ENCODE results near the gene LRRC61.

The LRRC61 gene

DNA sequence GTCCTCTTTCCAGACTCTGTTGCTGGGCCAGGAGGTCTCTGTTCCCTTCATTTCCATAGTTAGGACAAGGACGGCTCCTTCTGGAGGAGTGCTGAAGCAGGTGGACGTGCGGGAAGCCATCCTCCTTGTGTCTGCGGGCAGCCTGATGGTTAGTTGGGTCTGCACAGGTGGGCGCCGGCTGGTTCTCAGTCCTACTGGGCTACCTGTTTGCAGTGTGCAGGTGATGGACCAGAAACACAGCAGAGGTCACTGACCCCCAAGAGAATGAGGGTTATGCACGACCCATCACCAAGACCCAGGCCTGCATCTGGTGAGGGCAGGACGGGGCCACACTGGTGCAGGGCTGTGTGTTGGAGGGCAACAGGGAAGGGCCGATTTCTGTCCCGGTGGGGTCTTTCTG is 10.5 kb downstream of the LRRC61 start:
- DNase-seq: no peak

DNA sequence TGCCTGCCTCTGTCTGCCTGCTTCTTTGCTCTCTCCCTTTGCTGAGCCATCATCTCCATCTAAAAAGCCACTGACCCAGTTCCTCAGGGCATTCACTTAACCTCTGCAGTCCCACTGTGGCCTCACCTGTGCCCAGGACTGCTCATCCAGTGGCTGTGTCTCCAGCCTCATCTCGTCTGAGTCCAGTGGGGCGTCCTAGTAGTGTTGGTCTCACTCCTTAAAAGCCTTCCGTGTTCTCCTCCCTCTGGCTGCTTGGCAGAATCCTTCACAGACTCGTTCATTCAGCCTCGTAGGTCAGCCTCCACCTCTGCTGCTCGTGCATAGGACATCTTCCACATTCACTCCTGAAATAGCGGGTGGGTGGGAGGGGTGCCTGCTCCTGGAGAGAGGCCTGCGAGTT is 11.0 kb downstream of the LRRC61 start:
- DNase-seq: no peak

DNA sequence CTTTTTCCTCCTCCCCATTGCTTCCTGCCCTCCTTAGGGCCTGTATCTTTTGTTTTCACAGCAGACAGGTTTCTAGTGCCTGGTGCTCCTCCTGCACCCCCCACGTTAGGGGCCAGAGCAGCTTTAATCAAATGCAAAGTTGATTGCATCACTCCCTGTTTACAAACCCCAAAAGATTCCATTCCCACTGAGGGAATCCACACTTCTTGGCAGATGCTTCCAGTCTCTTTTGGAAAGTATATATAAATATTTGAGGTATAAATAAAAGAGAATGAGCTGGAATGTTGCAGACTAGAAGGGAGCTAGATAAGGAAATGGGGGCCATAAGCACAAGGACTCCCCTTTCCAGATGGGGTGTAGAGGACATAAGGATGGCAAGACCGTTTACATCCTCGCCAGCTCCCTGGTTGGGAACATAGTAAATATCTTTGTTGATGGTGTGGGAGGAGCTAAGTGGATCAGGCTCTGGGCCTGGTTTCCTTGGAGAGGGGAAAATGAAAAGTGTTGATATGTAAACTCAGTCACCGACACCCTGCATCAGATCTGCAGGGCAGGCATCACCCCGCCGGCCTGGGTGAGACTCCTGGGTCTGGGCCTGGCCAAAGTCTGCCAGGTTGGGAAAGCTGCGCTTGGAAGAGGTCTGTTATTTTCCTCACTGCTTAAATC is 12.1 kb downstream of the LRRC61 start:
- no peak for DNase-seq

DNA sequence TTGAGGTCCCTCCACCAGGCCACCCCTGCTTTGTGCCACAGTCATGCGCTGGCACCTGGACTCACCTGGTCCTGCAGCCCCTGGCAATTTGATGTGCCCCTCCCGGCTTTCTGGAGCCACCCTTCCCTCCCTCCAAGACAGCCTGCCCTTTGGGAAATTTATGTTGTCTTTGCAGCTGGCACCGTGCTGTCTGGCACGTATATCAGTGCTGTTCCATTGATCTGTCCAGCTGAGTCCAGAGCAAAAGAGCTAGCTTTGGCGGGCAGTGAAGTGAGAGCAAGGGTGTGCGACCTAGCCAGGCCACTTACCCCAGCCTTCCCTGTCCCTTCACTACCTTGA is 12.6 kb downstream of the LRRC61 start:
- DNase-seq: no peak

DNA sequence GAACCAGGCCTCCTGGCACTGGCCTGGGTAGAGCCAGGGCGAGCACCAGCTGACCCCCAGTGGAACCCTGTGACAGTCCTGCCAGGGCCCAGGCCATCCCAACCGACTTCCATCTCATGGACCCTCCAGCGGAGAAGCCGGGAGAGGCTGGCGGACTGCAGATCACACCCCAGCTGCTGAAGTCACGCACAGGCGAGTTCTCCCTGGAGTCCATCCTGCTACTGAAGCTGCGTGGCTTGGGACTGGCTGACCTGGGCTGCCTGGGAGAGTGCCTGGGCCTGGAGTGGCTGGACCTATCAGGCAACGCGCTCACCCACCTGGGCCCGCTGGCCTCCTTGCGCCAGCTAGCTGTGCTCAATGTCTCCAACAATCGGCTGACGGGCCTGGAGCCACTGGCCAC is 13.6 kb downstream of the LRRC61 start:
- DNase-seq: no peak

DNA sequence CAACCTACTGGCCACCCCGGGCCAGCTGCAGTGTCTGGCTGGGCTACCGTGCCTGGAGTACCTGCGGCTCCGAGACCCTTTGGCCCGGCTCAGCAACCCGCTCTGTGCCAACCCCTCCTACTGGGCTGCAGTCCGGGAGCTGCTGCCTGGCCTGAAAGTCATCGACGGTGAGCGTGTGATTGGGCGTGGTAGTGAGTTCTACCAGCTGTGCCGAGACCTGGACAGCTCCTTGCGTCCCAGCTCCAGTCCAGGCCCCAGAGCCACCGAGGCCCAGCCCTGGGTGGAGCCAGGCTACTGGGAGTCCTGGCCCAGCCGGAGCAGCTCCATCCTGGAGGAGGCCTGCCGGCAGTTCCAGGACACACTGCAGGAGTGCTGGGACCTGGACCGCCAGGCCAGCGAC is 14.0 kb downstream of the LRRC61 start:
- DNase-seq: no peak

DNA sequence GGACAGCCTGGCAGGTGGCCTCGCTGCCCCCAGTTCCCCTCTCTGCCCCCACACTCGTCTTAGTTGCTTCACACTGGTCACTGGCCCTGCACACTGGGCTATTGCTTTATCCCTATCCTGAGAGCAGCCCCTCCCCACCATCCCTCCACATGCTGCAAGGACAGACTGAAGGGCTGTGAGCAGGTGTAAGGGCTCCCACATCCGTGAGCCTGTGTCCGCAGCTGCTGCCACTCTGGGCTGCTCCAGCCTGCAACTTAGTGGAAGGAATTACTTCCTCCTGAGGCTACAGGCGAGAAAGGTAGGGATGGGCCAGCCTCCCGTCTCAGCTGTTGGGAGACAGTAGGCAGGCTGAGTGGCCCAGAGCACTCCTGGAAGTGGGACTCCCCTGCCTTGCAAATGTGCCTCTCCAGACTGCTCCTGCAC is 14.5 kb downstream of the LRRC61 start:
- no peak for DNase-seq

DNA sequence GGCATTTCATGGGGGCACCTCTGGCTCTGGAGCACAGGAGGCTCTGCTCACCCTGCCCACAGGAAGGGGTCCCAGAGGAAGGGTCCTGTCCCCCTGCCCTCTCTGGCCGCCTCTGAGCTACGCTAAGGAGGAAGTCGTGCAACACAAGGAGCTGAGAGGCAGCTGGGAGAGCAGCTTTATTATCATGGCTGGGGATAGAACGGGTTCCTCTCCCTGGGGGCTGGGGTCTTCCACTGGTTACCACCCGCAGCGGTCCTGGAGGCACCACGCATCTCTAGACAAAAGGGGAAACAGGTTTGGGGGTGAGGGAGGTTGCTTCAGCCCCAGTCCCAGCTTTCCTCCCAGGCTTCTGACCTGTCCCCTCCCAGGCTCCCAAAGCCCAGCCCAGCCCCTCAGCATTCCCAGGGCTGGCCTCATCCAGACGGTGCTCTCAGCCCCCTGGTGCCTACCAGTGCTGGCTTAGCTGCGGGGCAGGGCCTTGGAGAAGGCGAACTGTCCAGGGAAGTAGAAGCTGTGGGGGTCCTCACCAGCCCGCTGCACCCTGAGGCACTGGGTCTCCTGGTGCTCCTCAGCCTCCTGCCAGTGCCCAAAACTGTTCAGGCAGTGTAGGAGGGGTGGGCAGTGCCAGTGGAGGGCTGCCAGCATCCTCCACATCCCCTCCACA is 15.1 kb downstream of the LRRC61 start:
- no peak for DNase-seq

DNA sequence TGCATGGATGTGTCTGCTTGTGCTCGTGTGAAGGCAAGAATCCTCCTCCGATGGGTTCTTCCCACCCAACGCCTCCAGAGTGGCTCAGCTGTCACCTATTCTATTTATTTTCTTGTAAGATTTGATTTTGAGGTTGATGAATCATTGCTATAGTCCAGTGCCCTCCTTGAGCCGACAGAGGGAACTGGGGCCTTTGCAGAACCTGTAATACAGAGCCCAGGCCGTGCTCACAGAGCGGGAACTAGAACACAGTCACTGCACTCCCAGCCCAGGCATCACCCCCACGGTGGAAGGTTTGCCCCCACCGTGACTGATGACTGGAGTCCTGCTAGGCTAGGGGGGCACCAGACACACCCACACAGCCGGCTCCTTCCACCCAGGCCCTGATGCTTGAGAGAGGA is 16.3 kb downstream of the LRRC61 start:
- no peak for DNase-seq

DNA sequence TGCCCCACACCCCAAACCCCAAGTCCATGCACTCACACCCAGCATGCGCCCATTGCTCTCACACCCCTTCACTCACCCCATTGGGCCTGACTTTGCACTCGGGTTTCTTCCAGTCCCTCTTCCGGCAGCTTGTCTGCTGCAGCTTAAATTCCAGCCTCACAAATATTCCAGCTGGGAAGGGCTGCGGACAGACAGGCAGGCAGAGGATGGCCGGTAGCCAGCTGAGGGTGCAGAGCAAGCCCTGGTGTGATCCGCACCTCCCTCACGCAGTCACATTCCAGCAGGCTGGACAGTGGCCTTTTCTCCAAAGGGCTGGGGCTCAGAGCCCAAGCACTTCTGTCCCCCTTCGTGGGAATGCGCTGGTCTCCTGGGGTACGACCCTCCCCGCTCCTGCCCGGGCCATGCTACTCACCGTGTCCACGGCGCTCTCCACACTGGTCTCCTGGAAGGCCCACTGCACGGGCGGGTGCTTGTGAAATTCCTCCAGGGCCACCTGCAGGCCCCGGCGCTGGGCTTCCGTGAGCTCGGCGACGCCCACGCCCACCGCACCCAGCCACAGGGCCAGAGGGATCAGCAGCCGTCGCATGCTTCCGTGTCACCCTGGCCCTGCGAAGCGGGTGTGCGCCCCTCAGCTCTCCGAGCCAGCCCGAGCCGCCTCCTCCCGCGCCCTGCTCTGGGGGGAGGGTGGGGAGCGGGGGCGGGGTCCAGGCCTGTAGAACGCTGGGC is 17.0 kb downstream of the LRRC61 start:
- DNase-seq: peak; percentile 30

DNA sequence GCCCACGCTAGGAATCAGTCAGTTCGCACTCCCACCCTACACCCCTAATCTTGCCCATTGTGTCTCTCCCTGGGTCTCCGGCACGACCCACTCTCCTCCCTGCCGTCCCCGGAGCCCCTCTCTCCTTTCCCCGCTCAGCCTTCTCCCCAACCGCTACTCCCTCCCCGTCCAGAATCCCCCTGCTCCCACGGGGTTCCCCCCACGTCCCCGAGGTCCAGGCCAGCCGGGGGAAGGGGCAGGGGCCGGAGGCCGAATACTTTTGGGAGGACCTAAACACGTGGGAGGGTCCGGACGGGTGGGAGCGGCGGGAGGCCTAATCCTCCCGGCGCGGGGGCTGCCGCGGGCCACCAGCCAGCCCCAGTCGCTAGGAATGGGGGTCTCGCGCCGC is 17.7 kb downstream of the LRRC61 start:
- no peak for DNase-seq

DNA sequence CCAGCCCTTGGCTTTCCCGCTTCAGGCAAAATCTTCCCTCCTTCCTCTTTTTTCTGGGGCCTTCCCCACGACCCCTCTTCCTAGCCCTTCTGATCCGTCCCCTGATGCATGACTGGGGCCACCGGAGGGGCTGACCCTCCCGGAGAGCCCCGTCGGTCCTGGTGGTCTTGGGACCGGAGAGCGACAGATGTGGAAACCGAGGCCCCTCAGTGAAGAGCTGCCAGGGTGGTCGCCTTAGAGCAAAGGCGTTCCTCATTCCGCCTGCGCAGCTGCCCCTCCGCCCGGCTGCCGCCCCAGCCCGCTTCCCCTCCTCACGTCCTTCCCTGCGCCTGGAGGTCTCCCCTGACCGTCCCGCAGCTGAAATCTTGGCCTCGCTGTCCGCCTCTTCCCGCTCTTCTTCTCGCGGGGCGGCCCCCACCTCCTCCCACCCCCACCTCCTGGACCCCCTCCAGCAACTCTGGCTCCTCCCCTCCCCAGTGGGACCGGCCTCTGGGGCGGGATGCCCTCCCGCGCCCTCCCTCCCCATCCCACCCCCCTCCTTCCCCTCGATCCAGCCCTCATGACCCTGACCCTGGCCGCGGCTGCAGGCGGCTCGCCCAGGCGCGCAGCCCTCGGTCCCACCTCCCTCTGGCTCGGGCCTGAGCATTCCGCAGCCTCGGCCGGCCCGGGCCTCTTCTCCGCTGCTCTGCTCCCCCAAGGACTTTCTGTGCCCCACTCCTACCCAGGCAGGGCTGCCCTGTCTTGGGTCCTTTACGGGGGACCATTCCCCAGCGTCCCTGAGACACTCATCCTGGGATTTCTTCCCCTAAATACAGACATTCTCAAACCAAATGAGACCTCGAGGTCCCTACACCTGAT is 18.3 kb downstream of the LRRC61 start, which contains the start of gene RARRES2:
TSS of gene RARRES2 (minus strand) at position 367 of the 858 bp plus-strand sequence. CDS start 1,020 bp downstream, outside the sequence.
- no peak for DNase-seq

DNA sequence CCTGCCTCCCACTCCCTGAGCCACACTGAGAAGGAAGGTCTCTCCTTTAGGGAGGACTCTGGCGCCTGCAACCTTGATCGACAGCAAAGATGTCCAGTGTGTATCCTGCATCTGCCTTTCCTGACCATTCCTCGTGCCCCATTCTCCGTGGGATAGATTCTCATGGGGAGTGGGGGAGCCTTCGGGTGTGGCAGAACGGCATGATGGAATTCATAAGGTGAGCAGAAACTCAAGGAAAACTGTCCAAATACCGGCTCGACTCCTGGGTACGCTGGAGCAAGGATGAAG is 18.9 kb downstream of the LRRC61 start:
- DNase-seq: no peak

DNA sequence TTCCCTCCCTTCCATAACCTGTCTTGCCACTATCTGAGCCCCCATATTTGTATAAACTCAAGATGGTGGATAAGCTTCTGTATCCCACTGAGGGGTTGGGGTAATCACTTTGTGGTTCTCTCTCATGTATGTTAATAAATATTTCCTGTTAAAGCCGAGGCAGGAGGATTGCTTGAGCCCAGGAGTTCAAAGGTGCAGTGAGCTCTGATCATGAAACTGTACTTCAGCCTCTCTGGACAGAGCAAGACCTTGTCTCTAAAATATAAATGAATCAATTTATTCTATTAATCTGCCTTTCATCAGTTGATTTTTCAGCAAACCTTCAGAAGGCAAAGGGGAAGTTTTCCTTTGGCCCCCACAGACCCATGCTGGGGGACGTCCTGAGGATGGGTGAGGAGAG is 20.1 kb downstream of the LRRC61 start:
- DNase-seq: no peak

DNA sequence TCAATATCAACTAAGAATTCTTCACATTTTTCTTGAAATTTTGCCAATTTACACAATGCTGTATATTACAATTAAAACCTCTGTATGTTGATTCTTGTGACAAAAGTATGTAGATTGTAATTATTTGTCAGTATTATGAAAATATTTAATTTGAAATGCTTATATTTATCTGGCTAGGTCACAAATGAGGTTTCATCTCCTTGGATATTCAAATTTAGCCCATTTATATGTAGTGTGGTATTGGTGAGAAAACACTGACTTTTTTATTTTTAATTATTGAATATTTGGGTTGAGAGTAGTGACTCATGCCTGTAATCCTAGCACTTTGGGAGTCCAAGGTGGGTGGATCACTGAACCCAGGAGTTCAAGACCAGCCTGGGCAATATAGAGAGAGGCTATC is 21.1 kb downstream of the LRRC61 start:
- no peak for DNase-seq

DNA sequence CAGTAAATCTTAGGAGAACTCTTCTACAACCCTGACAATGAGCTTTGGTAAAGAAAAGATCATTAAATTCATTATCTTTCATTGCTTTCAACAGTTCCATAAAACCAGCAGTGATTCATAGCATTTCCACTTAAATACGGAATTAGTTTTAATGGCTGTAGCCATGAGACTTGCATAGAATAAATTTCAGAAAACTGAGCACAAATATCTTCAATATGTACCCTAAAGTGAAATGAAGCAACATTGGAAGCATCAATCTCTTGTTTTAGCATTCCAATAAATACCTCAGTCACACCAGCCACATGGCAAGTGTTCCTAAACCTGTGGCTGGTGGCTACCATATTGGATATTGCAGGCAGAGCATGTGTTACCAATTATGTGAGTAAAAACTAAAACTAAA is 21.9 kb downstream of the LRRC61 start:
- DNase-seq: no peak

DNA sequence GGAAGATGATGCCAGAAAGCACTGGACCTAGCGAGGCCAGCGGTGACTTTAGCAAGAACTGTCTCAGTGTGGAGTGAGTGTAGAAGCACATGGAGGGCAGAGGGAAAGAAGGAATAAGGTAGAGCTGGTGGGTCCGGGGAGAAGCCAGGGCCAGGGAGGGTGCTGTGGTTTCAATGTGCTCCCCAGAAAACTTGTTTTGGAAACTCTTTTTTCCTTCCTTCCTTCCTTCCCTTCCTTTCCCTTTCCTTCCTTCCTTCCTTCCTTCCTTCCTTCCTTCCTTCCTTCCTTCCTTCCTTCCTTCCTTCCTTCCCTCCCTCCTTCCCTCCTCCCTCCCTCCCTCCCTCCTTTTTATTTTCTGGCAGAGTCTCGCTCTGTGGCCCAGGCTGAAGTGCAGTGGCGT is 23.8 kb downstream of the LRRC61 start:
- no peak for DNase-seq

DNA sequence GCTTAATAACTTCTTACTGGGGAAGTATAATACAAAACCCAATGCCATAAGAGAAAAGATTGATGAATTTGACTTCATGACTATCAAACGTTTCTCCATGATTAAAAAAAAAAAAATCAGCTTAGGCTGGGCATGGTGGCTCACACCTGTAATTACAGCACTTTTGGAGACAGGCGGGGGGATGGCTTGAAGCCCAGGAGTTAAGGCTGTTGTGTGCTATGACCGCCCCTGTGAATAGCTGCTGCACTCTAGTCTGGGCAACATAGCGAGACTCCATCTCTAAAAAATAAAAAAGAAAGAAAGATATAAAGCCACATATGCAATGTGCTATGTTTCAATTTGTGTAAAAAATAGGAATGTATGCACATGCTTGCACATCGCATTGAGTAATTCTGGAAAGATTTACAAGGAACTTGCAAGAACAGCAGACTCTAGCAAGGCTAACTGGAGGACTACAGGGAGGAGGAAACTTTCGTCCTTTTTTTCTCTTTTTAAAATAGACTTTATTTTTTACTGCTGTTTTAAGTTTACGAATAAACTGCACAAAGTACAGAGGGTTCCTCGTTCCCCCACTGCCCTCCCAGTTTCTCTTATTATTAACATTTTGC is 28.5 kb downstream of the LRRC61 start:
- DNase-seq: no peak

DNA sequence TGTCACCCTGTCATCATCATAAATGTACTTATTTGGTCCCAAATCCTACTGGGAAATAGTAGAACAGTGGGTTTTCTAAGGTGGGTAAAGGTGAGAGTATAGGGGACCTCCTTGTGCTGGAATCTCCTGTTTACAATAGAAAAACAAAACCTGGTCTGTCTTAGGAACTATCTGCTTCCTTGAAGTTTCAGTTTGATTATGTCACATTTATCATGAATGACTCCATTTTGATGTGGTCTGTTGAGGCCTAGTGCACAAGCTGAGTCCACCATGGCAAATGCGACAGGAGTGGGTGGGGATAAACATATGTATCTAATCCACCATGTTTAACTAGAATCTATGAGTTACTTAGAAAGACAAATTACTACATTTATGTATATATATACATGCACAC is 32.5 kb downstream of the LRRC61 start:
- DNase-seq: no peak

DNA sequence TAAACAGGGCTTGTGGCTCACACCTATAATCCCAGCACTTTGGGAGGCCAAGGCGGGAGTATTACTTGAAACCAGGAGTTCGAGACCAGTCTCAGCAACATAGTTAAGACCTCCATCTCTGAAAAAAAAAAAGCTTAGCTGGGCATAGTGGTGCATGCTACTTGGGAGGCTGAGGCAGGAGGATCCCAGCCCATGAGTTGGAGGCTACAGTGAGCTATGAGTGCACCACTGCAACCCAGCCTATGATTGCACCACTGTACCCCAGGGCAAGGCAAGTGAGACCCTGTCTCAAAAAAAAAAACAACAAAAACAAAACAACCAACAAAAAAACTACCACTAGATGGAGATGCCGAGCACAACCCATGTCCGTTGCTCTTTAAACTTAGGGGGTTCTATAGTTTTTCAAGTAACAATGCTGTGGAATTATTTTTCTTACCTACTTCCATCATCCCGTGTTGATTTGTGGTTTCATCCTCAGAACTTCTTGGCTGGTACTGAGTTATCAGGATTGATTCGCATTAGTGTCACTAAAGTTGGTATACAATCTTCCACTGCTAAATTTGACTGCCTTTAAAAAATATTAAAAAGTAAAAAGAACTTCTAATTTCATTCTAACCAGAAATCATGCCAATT is 33.2 kb downstream of the LRRC61 start:
- no peak for DNase-seq

DNA sequence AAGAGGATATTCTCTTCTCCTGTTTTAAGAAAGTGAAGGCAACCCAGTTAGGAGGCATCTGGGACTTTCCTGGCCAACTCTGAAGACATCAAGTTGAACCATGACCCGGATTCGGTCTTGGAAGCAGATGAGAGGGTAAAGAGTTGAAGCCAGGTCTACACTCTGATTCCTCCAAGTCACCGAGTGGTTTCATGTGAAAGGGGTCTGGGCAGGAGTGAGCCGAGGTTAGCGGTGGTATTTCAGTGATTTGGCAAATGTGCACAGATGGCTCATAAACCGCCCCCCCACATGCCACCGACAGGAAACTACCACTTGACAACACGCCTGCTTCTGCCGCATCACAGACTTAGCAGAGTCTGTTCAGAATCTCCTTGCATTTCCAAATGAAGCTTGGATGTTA is 34.1 kb downstream of the LRRC61 start:
- DNase-seq: peak; percentile 74

DNA sequence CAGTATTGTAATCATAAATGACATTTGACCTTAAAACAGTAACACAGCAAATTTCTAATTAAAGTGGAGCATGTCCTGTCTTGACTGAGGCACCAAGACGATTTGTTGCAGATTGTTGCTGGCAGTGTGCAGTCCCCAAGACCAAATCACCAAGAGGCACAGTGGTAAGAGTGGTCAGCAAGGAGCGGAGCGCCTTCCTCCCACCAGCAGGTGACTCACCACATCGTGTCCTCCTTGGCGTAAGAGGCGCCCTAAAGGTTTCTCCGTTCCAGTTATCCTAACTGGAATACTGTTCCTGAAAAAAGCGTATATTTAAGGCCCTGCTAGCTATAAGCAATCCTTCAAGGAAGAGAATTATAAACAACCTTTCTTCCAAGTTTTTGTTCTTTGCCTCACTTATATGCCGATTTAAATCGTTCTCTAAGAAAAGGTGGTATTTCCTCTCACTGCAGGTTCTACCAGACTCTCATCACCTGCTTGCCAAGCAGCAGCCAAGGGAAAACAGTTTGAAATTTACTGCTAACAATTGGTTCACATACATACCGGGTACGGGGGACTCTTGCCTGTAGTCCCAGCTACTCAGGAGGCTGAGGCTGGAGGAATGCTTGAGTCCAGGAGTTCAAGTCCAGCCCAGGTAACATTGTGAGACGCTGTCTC is 34.7 kb downstream of the LRRC61 start:
- DNase-seq: no peak

All from stimulated activated CD4-positive, alpha-beta T cell treated with anti-CD3 and anti-CD28 coated beads, Interleukin-15, amount 100 ng/mL, for 24 hours (primary cell).